ENCODE data around the gene TMEM53. TPM values are rescaled to one million over a fixed set of nuclear protein-coding genes. Genes with fewer than 3 reads are reported as not detected.

The TMEM53 gene
- total RNA-seq, 2 donors from 2014 or later: 6.2 to 7.6 TPM

GRCh38 chr1:44621841-44622286, 52.4 kb downstream of the TMEM53 start:
- TF ChIP-seq, protein P1, sequence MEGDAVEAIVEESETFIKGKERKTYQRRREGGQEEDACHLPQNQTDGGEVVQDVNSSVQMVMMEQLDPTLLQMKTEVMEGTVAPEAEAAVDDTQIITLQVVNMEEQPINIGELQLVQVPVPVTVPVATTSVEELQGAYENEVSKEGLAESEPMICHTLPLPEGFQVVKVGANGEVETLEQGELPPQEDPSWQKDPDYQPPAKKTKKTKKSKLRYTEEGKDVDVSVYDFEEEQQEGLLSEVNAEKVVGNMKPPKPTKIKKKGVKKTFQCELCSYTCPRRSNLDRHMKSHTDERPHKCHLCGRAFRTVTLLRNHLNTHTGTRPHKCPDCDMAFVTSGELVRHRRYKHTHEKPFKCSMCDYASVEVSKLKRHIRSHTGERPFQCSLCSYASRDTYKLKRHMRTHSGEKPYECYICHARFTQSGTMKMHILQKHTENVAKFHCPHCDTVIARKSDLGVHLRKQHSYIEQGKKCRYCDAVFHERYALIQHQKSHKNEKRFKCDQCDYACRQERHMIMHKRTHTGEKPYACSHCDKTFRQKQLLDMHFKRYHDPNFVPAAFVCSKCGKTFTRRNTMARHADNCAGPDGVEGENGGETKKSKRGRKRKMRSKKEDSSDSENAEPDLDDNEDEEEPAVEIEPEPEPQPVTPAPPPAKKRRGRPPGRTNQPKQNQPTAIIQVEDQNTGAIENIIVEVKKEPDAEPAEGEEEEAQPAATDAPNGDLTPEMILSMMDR (IDR thresholded peaks at IDR 0.05): no peak
- no peak for TF ChIP-seq POLR2A (IDR thresholded peaks at IDR 0.05)
- Histone ChIP-seq H3K27me3 (no peaks in the 10 kb centered on the region), H3K4me1 (peaks cover 8% of the 10 kb centered on the region), H3K4me3 (no peak overlapping the region), H3K36me3 (replicated peaks in 1 of 2; ENCODE audit: insufficient read depth in 1 of 2, low read depth in 2 of 2) (no peaks in the 10 kb centered on the region), H3K9me3 (no peaks in the 10 kb centered on the region), H3K27ac (no peak overlapping the region)
- WGBS, 2 donors: 90 to 91% methylated on average over 15 of the region's 15 CpGs
- ATAC-seq: no peak
- intact Hi-C loops (cut with DNase I): no loop called here
- no peak for DNase-seq

GRCh38 chr1:44620072-44620471, 54.2 kb downstream of the TMEM53 start:
- H3K4me3 ChIP-seq: no peak overlapping the region
- peaks cover 14% of the 10 kb centered on the region for H3K4me1 ChIP-seq
- no peaks in the 10 kb centered on the region for H3K36me3 ChIP-seq (replicated peaks in 1 of 2; ENCODE audit: insufficient read depth in 1 of 2, low read depth in 2 of 2)
- no peak for TF ChIP-seq POLR2A (IDR thresholded peaks at IDR 0.05)
- TF ChIP-seq, protein P1 (IDR thresholded peaks at IDR 0.05): no peak
- ATAC-seq (no peak), DNase-seq (no peak)
- no peaks in the 10 kb centered on the region for H3K27me3 ChIP-seq
- no peaks in the 10 kb centered on the region for H3K9me3 ChIP-seq
- WGBS, 2 donors: 70 to 73% methylated on average over 3 of the region's 3 CpGs
- intact Hi-C loops (cut with DNase I): no loop called here
- H3K27ac ChIP-seq: no peak overlapping the region

GRCh38 chr1:44619261-44619900, 54.9 kb downstream of the TMEM53 start:
- ATAC-seq (no peak), DNase-seq (no peak)
- intact Hi-C loops (cut with DNase I): no loop called here
- Histone ChIP-seq H3K27ac (no peak overlapping the region), H3K9me3 (no peaks in the 10 kb centered on the region), H3K4me3 (no peak overlapping the region), H3K4me1 (peaks cover 14% of the 10 kb centered on the region), H3K36me3 (replicated peaks in 1 of 2; ENCODE audit: insufficient read depth in 1 of 2, low read depth in 2 of 2) (no peaks in the 10 kb centered on the region), H3K27me3 (no peaks in the 10 kb centered on the region)
- 61 to 71% methylated on average over 12 of the region's 12 CpGs for WGBS, 2 donors
- TF ChIP-seq, protein P1 (IDR thresholded peaks at IDR 0.05): no peak
- no peak for TF ChIP-seq POLR2A (IDR thresholded peaks at IDR 0.05)

DNA sequence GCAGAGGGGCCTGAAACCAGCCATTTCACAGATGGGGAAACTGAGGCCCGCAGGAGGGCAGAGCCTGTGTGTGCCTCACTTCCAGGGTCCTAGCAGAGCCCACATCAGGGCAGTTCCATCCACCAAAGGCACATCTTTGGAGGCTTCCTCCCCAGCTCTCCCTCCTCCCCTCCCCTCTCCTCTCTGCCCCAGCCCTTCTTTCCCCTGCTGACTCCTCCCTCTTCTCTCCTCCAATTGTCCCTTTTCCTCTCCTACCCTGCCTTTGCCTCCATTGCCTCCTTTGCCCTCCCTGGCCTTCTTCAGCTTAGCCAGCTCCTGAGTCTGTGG, 56.6 kb downstream of the TMEM53 start:
- peaks cover 14% of the 10 kb centered on the region for H3K4me1 ChIP-seq
- H3K9me3 ChIP-seq: no peaks in the 10 kb centered on the region
- no peaks in the 10 kb centered on the region for H3K36me3 ChIP-seq (replicated peaks in 1 of 2; ENCODE audit: insufficient read depth in 1 of 2, low read depth in 2 of 2)
- TF ChIP-seq, protein P1 (IDR thresholded peaks at IDR 0.05): no peak
- TF ChIP-seq POLR2A (IDR thresholded peaks at IDR 0.05): no peak
- intact Hi-C loops (cut with DNase I): no loop called here
- ATAC-seq (no peak), DNase-seq (no peak)
- no peaks in the 10 kb centered on the region for H3K27me3 ChIP-seq
- H3K4me3 ChIP-seq: no peak overlapping the region
- no peak overlapping the region for H3K27ac ChIP-seq
- 67 to 80% methylated on average over 1 of the region's 1 CpG for WGBS, 2 donors
